HuH-7.5 (cell line): ENCODE measurements around the gene FGFBP3.

Experiments used
- DNase-seq: peaks from one replicate; pipeline ENCODE4 v3.0.0; 2011; ENCODE audit warnings: low spot score

FGFBP3 gene

DNA sequence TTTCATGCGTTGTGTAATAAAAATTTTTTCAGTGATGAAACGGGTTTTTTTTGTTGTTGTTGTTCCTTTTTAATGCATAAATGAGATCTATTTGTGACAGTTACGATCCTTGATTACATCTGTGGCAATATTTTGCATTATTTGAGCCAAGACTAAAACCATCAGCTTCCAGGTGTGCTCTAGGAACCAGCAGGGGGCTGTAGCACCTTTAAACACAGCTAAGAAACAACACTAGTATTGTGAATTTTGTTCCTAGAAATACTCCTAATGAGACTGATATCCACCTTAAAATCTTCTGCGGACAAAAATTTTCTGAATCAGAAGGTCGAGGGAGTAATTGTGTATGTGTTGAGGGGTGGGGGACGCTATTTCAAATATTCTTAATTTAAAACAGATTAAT is 52.6 kb downstream of the FGFBP3 start:
- DNase-seq: no peak
